A549 (cell line): ENCODE data around the gene TMEM140.

ENCODE experiments used
- POLR2A ChIP-seq: IDR thresholded peaks from 2 replicates; pipeline ENCODE4 v1.6.1; 2012; ENCODE audit warnings: mild to moderate bottlenecking, low read length
- RAD21 ChIP-seq, 2 experiments: fragments of >200 bp in 1 of 2; sonication (Bioruptor Twin) in 1 of 2; formaldehyde crosslinking in 1 of 2; IDR thresholded peaks in 1 of 2; conservative IDR thresholded peaks in 1 of 2; 2 replicates in 1 of 2; 3 replicates in 1 of 2; pipeline ENCODE4 v1.6.1; 2012 to 2018; ENCODE audit warnings: inconsistent platforms in 1 of 2
- TF ChIP-seq, protein P1 (sequence below): fragments of >200 bp; sonication (Bioruptor Twin); formaldehyde crosslinking; IDR thresholded peaks from 3 replicates; pipeline ENCODE4 v1.5.1; 2016
- TF ChIP-seq, protein P2 (sequence below): fragments of 150-350 bp; IDR thresholded peaks from 2 replicates; pipeline ENCODE4 v1.6.1; 2014; ENCODE audit warnings: low read depth, mild to moderate bottlenecking, low read length
- TF ChIP-seq, protein P3 (sequence below): IDR thresholded peaks from 2 replicates; pipeline ENCODE4 v1.6.1; 2012
- TF ChIP-seq, protein P4 (sequence below): fragments of 200-600 bp; sonication (generic); IDR thresholded peaks from 2 replicates; pipeline ENCODE4 v1.6.1; 2016; ENCODE audit warnings: antibody characterized with exemption, mild to moderate bottlenecking, moderate library complexity

DNA sequence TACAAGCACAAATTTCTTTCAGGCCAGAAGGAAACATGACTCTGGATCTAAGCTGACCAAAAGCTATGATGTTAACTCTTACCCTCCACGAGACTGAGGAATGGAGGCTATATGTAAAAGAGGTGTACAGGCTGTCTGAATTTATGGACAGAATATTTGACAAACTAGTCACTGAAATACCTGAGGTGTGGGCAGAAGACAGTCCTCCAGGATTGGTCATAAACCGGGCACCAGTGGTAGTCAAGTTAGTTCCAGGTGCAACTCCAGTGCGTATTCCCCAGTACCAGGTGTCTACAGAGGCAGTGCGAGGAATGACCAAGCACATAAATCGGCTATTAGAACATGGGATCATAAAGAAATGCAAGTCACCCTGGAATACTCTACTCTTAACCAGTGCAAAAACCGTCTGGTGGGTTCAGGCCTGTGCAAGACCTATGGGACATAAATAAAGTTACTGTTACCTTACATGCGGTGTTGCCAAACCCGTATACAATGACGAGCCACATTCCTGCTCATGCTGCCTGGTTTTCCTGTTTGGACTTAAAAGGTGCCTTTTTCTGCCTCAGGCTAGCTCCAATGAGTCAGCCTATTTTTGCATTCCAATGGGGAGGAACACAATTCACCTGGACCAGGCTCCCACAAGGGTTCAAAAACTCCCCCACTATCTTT, 29.3 kb downstream of the TMEM140 start:
- TF ChIP-seq, protein P1, sequence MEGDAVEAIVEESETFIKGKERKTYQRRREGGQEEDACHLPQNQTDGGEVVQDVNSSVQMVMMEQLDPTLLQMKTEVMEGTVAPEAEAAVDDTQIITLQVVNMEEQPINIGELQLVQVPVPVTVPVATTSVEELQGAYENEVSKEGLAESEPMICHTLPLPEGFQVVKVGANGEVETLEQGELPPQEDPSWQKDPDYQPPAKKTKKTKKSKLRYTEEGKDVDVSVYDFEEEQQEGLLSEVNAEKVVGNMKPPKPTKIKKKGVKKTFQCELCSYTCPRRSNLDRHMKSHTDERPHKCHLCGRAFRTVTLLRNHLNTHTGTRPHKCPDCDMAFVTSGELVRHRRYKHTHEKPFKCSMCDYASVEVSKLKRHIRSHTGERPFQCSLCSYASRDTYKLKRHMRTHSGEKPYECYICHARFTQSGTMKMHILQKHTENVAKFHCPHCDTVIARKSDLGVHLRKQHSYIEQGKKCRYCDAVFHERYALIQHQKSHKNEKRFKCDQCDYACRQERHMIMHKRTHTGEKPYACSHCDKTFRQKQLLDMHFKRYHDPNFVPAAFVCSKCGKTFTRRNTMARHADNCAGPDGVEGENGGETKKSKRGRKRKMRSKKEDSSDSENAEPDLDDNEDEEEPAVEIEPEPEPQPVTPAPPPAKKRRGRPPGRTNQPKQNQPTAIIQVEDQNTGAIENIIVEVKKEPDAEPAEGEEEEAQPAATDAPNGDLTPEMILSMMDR, result no peak
- TF ChIP-seq, protein P2, sequence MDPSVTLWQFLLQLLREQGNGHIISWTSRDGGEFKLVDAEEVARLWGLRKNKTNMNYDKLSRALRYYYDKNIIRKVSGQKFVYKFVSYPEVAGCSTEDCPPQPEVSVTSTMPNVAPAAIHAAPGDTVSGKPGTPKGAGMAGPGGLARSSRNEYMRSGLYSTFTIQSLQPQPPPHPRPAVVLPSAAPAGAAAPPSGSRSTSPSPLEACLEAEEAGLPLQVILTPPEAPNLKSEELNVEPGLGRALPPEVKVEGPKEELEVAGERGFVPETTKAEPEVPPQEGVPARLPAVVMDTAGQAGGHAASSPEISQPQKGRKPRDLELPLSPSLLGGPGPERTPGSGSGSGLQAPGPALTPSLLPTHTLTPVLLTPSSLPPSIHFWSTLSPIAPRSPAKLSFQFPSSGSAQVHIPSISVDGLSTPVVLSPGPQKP, result no peak
- TF ChIP-seq, protein P3, sequence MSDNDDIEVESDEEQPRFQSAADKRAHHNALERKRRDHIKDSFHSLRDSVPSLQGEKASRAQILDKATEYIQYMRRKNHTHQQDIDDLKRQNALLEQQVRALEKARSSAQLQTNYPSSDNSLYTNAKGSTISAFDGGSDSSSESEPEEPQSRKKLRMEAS, result no peak
- TF ChIP-seq RAD21 (conservative IDR thresholded peaks at IDR 0.05 in 1 of 2, IDR thresholded peaks at IDR 0.05 in 1 of 2) (no peak), POLR2A (no peak)
- TF ChIP-seq, protein P4, sequence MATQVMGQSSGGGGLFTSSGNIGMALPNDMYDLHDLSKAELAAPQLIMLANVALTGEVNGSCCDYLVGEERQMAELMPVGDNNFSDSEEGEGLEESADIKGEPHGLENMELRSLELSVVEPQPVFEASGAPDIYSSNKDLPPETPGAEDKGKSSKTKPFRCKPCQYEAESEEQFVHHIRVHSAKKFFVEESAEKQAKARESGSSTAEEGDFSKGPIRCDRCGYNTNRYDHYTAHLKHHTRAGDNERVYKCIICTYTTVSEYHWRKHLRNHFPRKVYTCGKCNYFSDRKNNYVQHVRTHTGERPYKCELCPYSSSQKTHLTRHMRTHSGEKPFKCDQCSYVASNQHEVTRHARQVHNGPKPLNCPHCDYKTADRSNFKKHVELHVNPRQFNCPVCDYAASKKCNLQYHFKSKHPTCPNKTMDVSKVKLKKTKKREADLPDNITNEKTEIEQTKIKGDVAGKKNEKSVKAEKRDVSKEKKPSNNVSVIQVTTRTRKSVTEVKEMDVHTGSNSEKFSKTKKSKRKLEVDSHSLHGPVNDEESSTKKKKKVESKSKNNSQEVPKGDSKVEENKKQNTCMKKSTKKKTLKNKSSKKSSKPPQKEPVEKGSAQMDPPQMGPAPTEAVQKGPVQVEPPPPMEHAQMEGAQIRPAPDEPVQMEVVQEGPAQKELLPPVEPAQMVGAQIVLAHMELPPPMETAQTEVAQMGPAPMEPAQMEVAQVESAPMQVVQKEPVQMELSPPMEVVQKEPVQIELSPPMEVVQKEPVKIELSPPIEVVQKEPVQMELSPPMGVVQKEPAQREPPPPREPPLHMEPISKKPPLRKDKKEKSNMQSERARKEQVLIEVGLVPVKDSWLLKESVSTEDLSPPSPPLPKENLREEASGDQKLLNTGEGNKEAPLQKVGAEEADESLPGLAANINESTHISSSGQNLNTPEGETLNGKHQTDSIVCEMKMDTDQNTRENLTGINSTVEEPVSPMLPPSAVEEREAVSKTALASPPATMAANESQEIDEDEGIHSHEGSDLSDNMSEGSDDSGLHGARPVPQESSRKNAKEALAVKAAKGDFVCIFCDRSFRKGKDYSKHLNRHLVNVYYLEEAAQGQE, result no peak
